HEK293 (cell line): ENCODE measurements around the gene RCOR1.
A peak's percentile ranks its signal among the peaks of the same experiment; 100 is the strongest.

ENCODE experiments used
- CTCF ChIA-PET: fragments of 350-600 bp; formaldehyde crosslinking; extraction: SDS; loops from one replicate; lab custom pipeline; 2021; ENCODE audit warnings: antibody characterized with exemption; lab: Yijun Ruan, JAX
- POLR2A ChIA-PET: fragments of 300-600 bp; formaldehyde crosslinking; extraction: SDS; loops from one replicate; lab custom pipeline; 2020; ENCODE audit warnings: antibody characterized with exemption, inconsistent platforms; lab: Yijun Ruan, JAX
- H3K27ac ChIP-seq: fragments of 200-500 bp; sonication (Bioruptor generic); 2 replicates; pipeline ENCODE4 v1.5.1; 2014; ENCODE audit warnings: low read depth, low read length, control low read depth, inconsistent platforms; ENCODE audit errors: extremely low read depth
- H3K36me3 ChIP-seq, 2 experiments: fragments of 200-500 bp in 1 of 2; sonication (Bioruptor generic) in 1 of 2; 1 replicate in 1 of 2; 2 replicates in 1 of 2; pipeline ENCODE4 v1.5.1; 2014 to 2017; ENCODE audit warnings: inconsistent platforms in 2 of 2, low read length in 2 of 2; ENCODE audit not compliant: control insufficient read depth in 2 of 2, insufficient read depth in 1 of 2
- H3K4me1 ChIP-seq: fragments of 200-500 bp; sonication (Bioruptor generic); 2 replicates; pipeline ENCODE4 v1.5.1; 2014; ENCODE audit warnings: mild to moderate bottlenecking, low read length, inconsistent platforms; ENCODE audit not compliant: control insufficient read depth, insufficient read depth
- H3K4me3 ChIP-seq: 2 replicates; pipeline ENCODE4 v1.5.1; 2011; ENCODE audit warnings: low read depth, mild to moderate bottlenecking, control low read depth, low read length, moderate library complexity
- H3K9me3 ChIP-seq: fragments of 200-500 bp; sonication (Bioruptor generic); 2 replicates; pipeline ENCODE4 v1.5.1; 2014; ENCODE audit warnings: low read depth, low read length, inconsistent platforms; ENCODE audit not compliant: control insufficient read depth, insufficient read depth
- EGR2 ChIP-seq: fragments of 450-650 bp; formaldehyde crosslinking; IDR thresholded peaks from 2 replicates; pipeline ENCODE4 v1.5.1; 2016; ENCODE audit warnings: low read depth, missing biosample characterization, missing genetic modification characterization
- FEZF1 ChIP-seq: fragments of 450-650 bp; formaldehyde crosslinking; IDR thresholded peaks from 2 replicates; pipeline ENCODE4 v1.5.1; 2016; ENCODE audit warnings: missing biosample characterization, missing genetic modification characterization
- GLI2 ChIP-seq: fragments of 450-650 bp; formaldehyde crosslinking; IDR thresholded peaks from 2 replicates; pipeline ENCODE4; 2017; ENCODE audit warnings: missing biosample characterization, missing genetic modification characterization, low read depth, borderline replicate concordance
- PRDM1 ChIP-seq: fragments of 450-650 bp; formaldehyde crosslinking; IDR thresholded peaks from 2 replicates; pipeline ENCODE4; 2016; ENCODE audit warnings: missing biosample characterization, missing genetic modification characterization
- SP3 ChIP-seq: fragments of 450-650 bp; formaldehyde crosslinking; IDR thresholded peaks from 2 replicates; pipeline ENCODE4 v1.5.1; 2016; ENCODE audit warnings: missing biosample characterization, missing genetic modification characterization
- ZBTB11 ChIP-seq: fragments of 450-650 bp; formaldehyde crosslinking; conservative IDR thresholded peaks from 2 replicates; pipeline ENCODE4 v1.5.1; 2016; ENCODE audit warnings: low read depth, missing biosample characterization, missing genetic modification characterization
- ZBTB20 ChIP-seq: fragments of 450-650 bp; formaldehyde crosslinking; IDR thresholded peaks from 2 replicates; pipeline ENCODE4 v1.5.1; 2016; ENCODE audit warnings: missing biosample characterization, missing genetic modification characterization
- ZBTB48 ChIP-seq: fragments of 450-650 bp; formaldehyde crosslinking; IDR thresholded peaks from 2 replicates; pipeline ENCODE4 v1.5.1; 2016; ENCODE audit warnings: missing biosample characterization, missing genetic modification characterization
- ZNF16 ChIP-seq: fragments of 450-650 bp; formaldehyde crosslinking; IDR thresholded peaks from 2 replicates; pipeline ENCODE4 v1.5.1; 2016; ENCODE audit warnings: low read depth, missing biosample characterization, missing genetic modification characterization
- ZNF2 ChIP-seq: fragments of 450-650 bp; formaldehyde crosslinking; IDR thresholded peaks from 2 replicates; pipeline ENCODE4 v1.5.1; 2016; ENCODE audit warnings: missing biosample characterization, missing genetic modification characterization
- ZNF202 ChIP-seq: fragments of 450-650 bp; formaldehyde crosslinking; IDR thresholded peaks from 2 replicates; pipeline ENCODE4 v1.5.1; 2016; ENCODE audit warnings: missing biosample characterization, missing genetic modification characterization, borderline replicate concordance
- ZNF23 ChIP-seq: fragments of 450-650 bp; formaldehyde crosslinking; IDR thresholded peaks from 2 replicates; pipeline ENCODE4 v1.5.1; 2016; ENCODE audit warnings: missing biosample characterization, missing genetic modification characterization, borderline replicate concordance
- ZNF26 ChIP-seq: fragments of 450-650 bp; formaldehyde crosslinking; IDR thresholded peaks from 2 replicates; pipeline ENCODE4 v1.5.1; 2016; ENCODE audit warnings: missing biosample characterization, missing genetic modification characterization
- ZNF324 ChIP-seq: fragments of 450-650 bp; formaldehyde crosslinking; IDR thresholded peaks from 2 replicates; pipeline ENCODE4 v1.5.1; 2016; ENCODE audit warnings: missing biosample characterization, missing genetic modification characterization
- ZNF335 ChIP-seq: fragments of 450-650 bp; formaldehyde crosslinking; conservative IDR thresholded peaks from 2 replicates; pipeline ENCODE4 v1.5.1; 2016; ENCODE audit warnings: missing biosample characterization, missing genetic modification characterization
- ZNF366 ChIP-seq: fragments of 450-650 bp; formaldehyde crosslinking; conservative IDR thresholded peaks from 2 replicates; pipeline ENCODE4 v1.5.1; 2016; ENCODE audit warnings: missing biosample characterization, missing genetic modification characterization
- ZNF426 ChIP-seq: fragments of 450-650 bp; formaldehyde crosslinking; IDR thresholded peaks from 2 replicates; pipeline ENCODE4 v1.5.1; 2017; ENCODE audit warnings: missing biosample characterization, missing genetic modification characterization, mild to moderate bottlenecking, inconsistent platforms, moderate library complexity
- ZNF501 ChIP-seq: fragments of 450-650 bp; formaldehyde crosslinking; IDR thresholded peaks from 2 replicates; pipeline ENCODE4 v1.5.1; 2016; ENCODE audit warnings: missing biosample characterization, missing genetic modification characterization
- ZNF544 ChIP-seq: fragments of 450-650 bp; formaldehyde crosslinking; IDR thresholded peaks from 2 replicates; pipeline ENCODE4 v1.5.0; 2017; ENCODE audit warnings: missing biosample characterization, missing genetic modification characterization
- ZNF571 ChIP-seq: fragments of 450-650 bp; formaldehyde crosslinking; IDR thresholded peaks from 2 replicates; pipeline ENCODE4 v1.5.0; 2017; ENCODE audit warnings: missing biosample characterization, missing genetic modification characterization
- ZNF600 ChIP-seq: fragments of 450-650 bp; formaldehyde crosslinking; IDR thresholded peaks from 2 replicates; pipeline ENCODE4 v1.5.1; 2016; ENCODE audit warnings: missing biosample characterization, missing genetic modification characterization
- ZNF623 ChIP-seq: fragments of 450-650 bp; formaldehyde crosslinking; IDR thresholded peaks from 2 replicates; pipeline ENCODE4 v1.5.1; 2016; ENCODE audit warnings: missing biosample characterization, missing genetic modification characterization
- ZNF624 ChIP-seq: fragments of 450-650 bp; formaldehyde crosslinking; IDR thresholded peaks from 2 replicates; pipeline ENCODE4 v1.5.1; 2017; ENCODE audit warnings: missing biosample characterization, missing genetic modification characterization
- ZNF776 ChIP-seq: fragments of 450-650 bp; formaldehyde crosslinking; IDR thresholded peaks from 2 replicates; pipeline ENCODE4 v1.5.0; 2017; ENCODE audit warnings: missing biosample characterization, missing genetic modification characterization, borderline replicate concordance
- ZNF843 ChIP-seq: fragments of 450-650 bp; formaldehyde crosslinking; IDR thresholded peaks from 2 replicates; pipeline ENCODE4 v1.5.1; 2016; ENCODE audit warnings: missing biosample characterization, missing genetic modification characterization
- ZSCAN18 ChIP-seq: fragments of 450-650 bp; formaldehyde crosslinking; IDR thresholded peaks from 2 replicates; pipeline ENCODE4 v1.5.1; 2016; ENCODE audit warnings: missing biosample characterization, missing genetic modification characterization
- ZSCAN23 ChIP-seq: fragments of 450-650 bp; formaldehyde crosslinking; IDR thresholded peaks from 2 replicates; pipeline ENCODE4 v1.5.1; 2016; ENCODE audit warnings: missing biosample characterization, missing genetic modification characterization

RCOR1 gene

GRCh38 chr14:102646615-102647014 is 54.2 kb downstream of the RCOR1 start (continued):
- TF ChIP-seq ZNF324 (tag by site-specific recombination), result no peak
- TF ChIP-seq GLI2 (tag by site-specific recombination), result no peak
- no peak for TF ChIP-seq ZNF776 (tag by site-specific recombination)
- no peak for TF ChIP-seq ZNF2 (tag by site-specific recombination)
- TF ChIP-seq ZBTB11, result no peak
- TF ChIP-seq ZNF571 (tag by site-specific recombination), result no peak
- no peak for TF ChIP-seq ZNF544
- TF ChIP-seq, all 188 proteins: peak for 0

DNA sequence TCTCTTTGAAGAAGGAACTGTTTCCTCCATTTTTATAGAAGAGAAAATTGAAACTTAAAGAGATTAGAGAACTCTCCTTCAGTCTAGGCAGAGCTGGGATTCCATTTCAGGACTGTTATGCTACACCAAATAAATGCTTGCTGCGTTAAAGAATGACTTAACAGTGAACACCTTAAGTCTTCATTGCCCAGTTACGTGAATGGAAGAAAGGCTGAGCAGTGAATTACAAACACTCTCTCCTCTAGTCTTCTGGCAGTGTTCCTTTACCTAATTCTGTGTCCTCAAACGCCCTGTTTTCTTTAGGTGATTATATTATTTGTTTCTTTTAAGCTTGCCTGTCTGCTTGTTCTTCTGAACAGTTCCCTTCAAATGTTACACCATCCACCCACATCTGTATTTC is 59.7 kb downstream of the RCOR1 start:
- TF ChIP-seq ZBTB48 (tag by site-specific recombination) (no peak), PRDM1 (tag by site-specific recombination) (peak; percentile 92), ZBTB20 (tag by site-specific recombination) (peak; percentile 26; the same call in 1 of the 2 replicates)
- H3K4me1 ChIP-seq, result peaks cover 7% of the 10 kb centered on the region; the same call in 1 of the 2 replicates
- CTCF ChIA-PET, result interaction anchor here (1.3 kb wide), 1 partner anchor 26 kb away, joined by 3 read pairs; no protein-coding TSS in a partner anchor
- no peak overlapping the region for H3K4me3 ChIP-seq
- H3K9me3 ChIP-seq, result no peaks in the 10 kb centered on the region
- H3K27ac ChIP-seq, result peak overlapping the region; percentile 54; the same call in 1 of the 2 replicates
- POLR2A ChIA-PET, result no interaction called here
- no peaks in the 10 kb centered on the region for H3K36me3 ChIP-seq

- CTCF ChIA-PET, result no interaction called here
- H3K4me3 ChIP-seq, result no peak overlapping the region
- TF ChIP-seq ZNF16 (tag by site-specific recombination), result no peak
- no peak for TF ChIP-seq ZNF426 (tag by site-specific recombination)
- TF ChIP-seq ZNF624 (tag by site-specific recombination), result no peak
- no peak for TF ChIP-seq EGR2 (tag by site-specific recombination)
- no peak for TF ChIP-seq ZNF26 (tag by site-specific recombination)
- TF ChIP-seq ZNF335 (tag by site-specific recombination), result no peak
- no peak for TF ChIP-seq ZNF202
- TF ChIP-seq ZNF501 (tag by site-specific recombination), result no peak
- no peak for TF ChIP-seq ZNF600
- TF ChIP-seq ZSCAN18, result no peak
- no peak for TF ChIP-seq ZNF23
- no peak for TF ChIP-seq FEZF1
- no peak for TF ChIP-seq ZNF366
- TF ChIP-seq ZNF776 (tag by site-specific recombination), result no peak
- TF ChIP-seq ZSCAN23, result no peak
- no peak for TF ChIP-seq ZNF623 (tag by site-specific recombination)
- no peak for TF ChIP-seq ZNF843
- no peak for TF ChIP-seq SP3
- TF ChIP-seq, all 188 proteins: peak for 0
- POLR2A ChIA-PET, result no interaction called here
- H3K9me3 ChIP-seq, result no peaks in the 10 kb centered on the region
- no peaks in the 10 kb centered on the region for H3K36me3 ChIP-seq
- H3K27ac ChIP-seq, result no peak overlapping the region
- H3K4me1 ChIP-seq, result peaks cover 7% of the 10 kb centered on the region
Measured at GRCh38 chr14:102654298-102654697, 61.8 kb downstream of the RCOR1 start.
